ENCODE results near the gene SLC25A4.

The SLC25A4 gene

GRCh38 chr4:185138161-185138560 lies 4.9 kb upstream of the SLC25A4 start:
- DNase-seq = no peak
- H3K4me3 ChIP-seq (ENCODE audit: insufficient read depth, low read depth, low read length, poor library complexity, severe bottlenecking) = no peak overlapping the region
- no peak overlapping the region for H3K27ac ChIP-seq (ENCODE audit: insufficient read depth, low read length, poor library complexity, severe bottlenecking)
- no peaks in the 10 kb centered on the region for H3K36me3 ChIP-seq (ENCODE audit: control insufficient read depth, insufficient read depth, low read length)
- no peaks in the 10 kb centered on the region for H3K9me3 ChIP-seq (ENCODE audit: control insufficient read depth, low read length)
- H3K27me3 ChIP-seq (replicated peaks; ENCODE audit: control insufficient read depth, insufficient read depth, low read length, poor library complexity, severe bottlenecking) = no peaks in the 10 kb centered on the region
- peaks cover 5% of the 10 kb centered on the region for H3K4me1 ChIP-seq (ENCODE audit: control insufficient read depth, insufficient read depth, low read length, poor library complexity, severe bottlenecking)

- no peak overlapping the region for H3K27ac ChIP-seq (ENCODE audit: insufficient read depth, low read length, poor library complexity, severe bottlenecking)
- no peak overlapping the region for H3K4me3 ChIP-seq (ENCODE audit: insufficient read depth, low read depth, low read length, poor library complexity, severe bottlenecking)
- H3K36me3 ChIP-seq (ENCODE audit: control insufficient read depth, insufficient read depth, low read length) = no peaks in the 10 kb centered on the region
- no peak for DNase-seq
- H3K9me3 ChIP-seq (ENCODE audit: control insufficient read depth, low read length) = no peaks in the 10 kb centered on the region
- H3K4me1 ChIP-seq (ENCODE audit: control insufficient read depth, insufficient read depth, low read length, poor library complexity, severe bottlenecking) = peaks cover 5% of the 10 kb centered on the region
- H3K27me3 ChIP-seq (replicated peaks; ENCODE audit: control insufficient read depth, insufficient read depth, low read length, poor library complexity, severe bottlenecking) = no peaks in the 10 kb centered on the region
Measured at GRCh38 chr4:185139736-185140135, 3.3 kb upstream of the SLC25A4 start.

GRCh38 chr4:185141777-185142176 lies 1.3 kb upstream of the SLC25A4 start:
- Histone ChIP-seq H3K27ac (ENCODE audit: insufficient read depth, low read length, poor library complexity, severe bottlenecking) (no peak overlapping the region), H3K9me3 (ENCODE audit: control insufficient read depth, low read length) (no peaks in the 10 kb centered on the region), H3K36me3 (ENCODE audit: control insufficient read depth, insufficient read depth, low read length) (no peaks in the 10 kb centered on the region), H3K4me3 (ENCODE audit: insufficient read depth, low read depth, low read length, poor library complexity, severe bottlenecking) (no peak overlapping the region), H3K4me1 (ENCODE audit: control insufficient read depth, insufficient read depth, low read length, poor library complexity, severe bottlenecking) (peaks cover 5% of the 10 kb centered on the region), H3K27me3 (replicated peaks; ENCODE audit: control insufficient read depth, insufficient read depth, low read length, poor library complexity, severe bottlenecking) (no peaks in the 10 kb centered on the region)
- DNase-seq = no peak

GRCh38 chr4:185142564-185142911 lies 528 bp upstream of the SLC25A4 start:
- peaks cover 5% of the 10 kb centered on the region for H3K4me1 ChIP-seq (ENCODE audit: control insufficient read depth, insufficient read depth, low read length, poor library complexity, severe bottlenecking)
- H3K27ac ChIP-seq (ENCODE audit: insufficient read depth, low read length, poor library complexity, severe bottlenecking) = peak overlapping the region; percentile 22
- H3K9me3 ChIP-seq (ENCODE audit: control insufficient read depth, low read length) = no peaks in the 10 kb centered on the region
- no peaks in the 10 kb centered on the region for H3K36me3 ChIP-seq (ENCODE audit: control insufficient read depth, insufficient read depth, low read length)
- H3K4me3 ChIP-seq (ENCODE audit: insufficient read depth, low read depth, low read length, poor library complexity, severe bottlenecking) = peak overlapping the region; percentile 69
- DNase-seq = no peak
- no peaks in the 10 kb centered on the region for H3K27me3 ChIP-seq (replicated peaks; ENCODE audit: control insufficient read depth, insufficient read depth, low read length, poor library complexity, severe bottlenecking)

GRCh38 chr4:185143601-185143969 lies 519 bp downstream of the SLC25A4 start:
- no peak for DNase-seq
- Histone ChIP-seq H3K36me3 (ENCODE audit: control insufficient read depth, insufficient read depth, low read length) (no peaks in the 10 kb centered on the region), H3K27me3 (replicated peaks; ENCODE audit: control insufficient read depth, insufficient read depth, low read length, poor library complexity, severe bottlenecking) (no peaks in the 10 kb centered on the region), H3K4me1 (ENCODE audit: control insufficient read depth, insufficient read depth, low read length, poor library complexity, severe bottlenecking) (peaks cover 5% of the 10 kb centered on the region), H3K4me3 (ENCODE audit: insufficient read depth, low read depth, low read length, poor library complexity, severe bottlenecking) (peak overlapping the region; percentile 69), H3K9me3 (ENCODE audit: control insufficient read depth, low read length) (no peaks in the 10 kb centered on the region), H3K27ac (ENCODE audit: insufficient read depth, low read length, poor library complexity, severe bottlenecking) (no peak overlapping the region)

- H3K36me3 ChIP-seq (ENCODE audit: control insufficient read depth, insufficient read depth, low read length) = no peaks in the 10 kb centered on the region
- no peaks in the 10 kb centered on the region for H3K9me3 ChIP-seq (ENCODE audit: control insufficient read depth, low read length)
- no peak overlapping the region for H3K4me3 ChIP-seq (ENCODE audit: insufficient read depth, low read depth, low read length, poor library complexity, severe bottlenecking)
- peaks cover 5% of the 10 kb centered on the region for H3K4me1 ChIP-seq (ENCODE audit: control insufficient read depth, insufficient read depth, low read length, poor library complexity, severe bottlenecking)
- no peaks in the 10 kb centered on the region for H3K27me3 ChIP-seq (replicated peaks; ENCODE audit: control insufficient read depth, insufficient read depth, low read length, poor library complexity, severe bottlenecking)
- no peak for DNase-seq
- H3K27ac ChIP-seq (ENCODE audit: insufficient read depth, low read length, poor library complexity, severe bottlenecking) = no peak overlapping the region
Measured at GRCh38 chr4:185144601-185145240, 1.7 kb downstream of the SLC25A4 start.

- Histone ChIP-seq H3K4me3 (ENCODE audit: insufficient read depth, low read depth, low read length, poor library complexity, severe bottlenecking) (no peak overlapping the region), H3K27me3 (replicated peaks; ENCODE audit: control insufficient read depth, insufficient read depth, low read length, poor library complexity, severe bottlenecking) (no peaks in the 10 kb centered on the region)
Measured at GRCh38 chr4:185145572-185145971, 2.5 kb downstream of the SLC25A4 start.

GRCh38 chr4:185149392-185149791 lies 6.3 kb downstream of the SLC25A4 start:
- no peaks in the 10 kb centered on the region for H3K9me3 ChIP-seq (ENCODE audit: control insufficient read depth, low read length)
- DNase-seq = no peak
- H3K36me3 ChIP-seq (ENCODE audit: control insufficient read depth, insufficient read depth, low read length) = no peaks in the 10 kb centered on the region

More at GRCh38 chr4:185145572-185145971, 2.5 kb downstream of the SLC25A4 start:
- DNase-seq = no peak
- H3K9me3 ChIP-seq (ENCODE audit: control insufficient read depth, low read length) = no peaks in the 10 kb centered on the region
- peaks cover 5% of the 10 kb centered on the region for H3K4me1 ChIP-seq (ENCODE audit: control insufficient read depth, insufficient read depth, low read length, poor library complexity, severe bottlenecking)
- no peak overlapping the region for H3K27ac ChIP-seq (ENCODE audit: insufficient read depth, low read length, poor library complexity, severe bottlenecking)
- H3K36me3 ChIP-seq (ENCODE audit: control insufficient read depth, insufficient read depth, low read length) = no peaks in the 10 kb centered on the region

GRCh38 chr4:185151296-185151695 lies 8.2 kb downstream of the SLC25A4 start:
- H3K27ac ChIP-seq (ENCODE audit: insufficient read depth, low read length, poor library complexity, severe bottlenecking) = no peak overlapping the region
- H3K27me3 ChIP-seq (replicated peaks; ENCODE audit: control insufficient read depth, insufficient read depth, low read length, poor library complexity, severe bottlenecking) = no peaks in the 10 kb centered on the region
- no peaks in the 10 kb centered on the region for H3K4me1 ChIP-seq (ENCODE audit: control insufficient read depth, insufficient read depth, low read length, poor library complexity, severe bottlenecking)
- H3K36me3 ChIP-seq (ENCODE audit: control insufficient read depth, insufficient read depth, low read length) = no peaks in the 10 kb centered on the region
- no peak overlapping the region for H3K4me3 ChIP-seq (ENCODE audit: insufficient read depth, low read depth, low read length, poor library complexity, severe bottlenecking)
- no peaks in the 10 kb centered on the region for H3K9me3 ChIP-seq (ENCODE audit: control insufficient read depth, low read length)
- no peak for DNase-seq

More at GRCh38 chr4:185149392-185149791, 6.3 kb downstream of the SLC25A4 start:
- no peak overlapping the region for H3K27ac ChIP-seq (ENCODE audit: insufficient read depth, low read length, poor library complexity, severe bottlenecking)
- H3K4me1 ChIP-seq (ENCODE audit: control insufficient read depth, insufficient read depth, low read length, poor library complexity, severe bottlenecking) = no peaks in the 10 kb centered on the region
- H3K27me3 ChIP-seq (replicated peaks; ENCODE audit: control insufficient read depth, insufficient read depth, low read length, poor library complexity, severe bottlenecking) = no peaks in the 10 kb centered on the region
- no peak overlapping the region for H3K4me3 ChIP-seq (ENCODE audit: insufficient read depth, low read depth, low read length, poor library complexity, severe bottlenecking)

GRCh38 chr4:185165605-185166063 lies 22.6 kb downstream of the SLC25A4 start:
- Histone ChIP-seq H3K9me3 (ENCODE audit: control insufficient read depth, low read length) (no peaks in the 10 kb centered on the region), H3K27me3 (replicated peaks; ENCODE audit: control insufficient read depth, insufficient read depth, low read length, poor library complexity, severe bottlenecking) (no peaks in the 10 kb centered on the region), H3K4me3 (ENCODE audit: insufficient read depth, low read depth, low read length, poor library complexity, severe bottlenecking) (no peak overlapping the region), H3K4me1 (ENCODE audit: control insufficient read depth, insufficient read depth, low read length, poor library complexity, severe bottlenecking) (peaks cover 15% of the 10 kb centered on the region), H3K27ac (ENCODE audit: insufficient read depth, low read length, poor library complexity, severe bottlenecking) (no peak overlapping the region), H3K36me3 (ENCODE audit: control insufficient read depth, insufficient read depth, low read length) (peaks cover 27% of the 10 kb centered on the region)
- no peak for DNase-seq
